Measurements from ENCODE around the gene TIMM17A. TPM values are rescaled to one million over a fixed set of nuclear protein-coding genes. Genes with fewer than 3 reads are reported as not detected.

The TIMM17A gene
- total and polyA plus RNA-seq, 10 donors = 20.8 to 38.3 (median 29.6) TPM

- WGBS, 5 donors = 69 to 82% (median 81%) methylated on average over 4 of the region's 4 CpGs
- Histone ChIP-seq H3K9me3 (no peaks in the 10 kb centered on the region), H3K4me1 (peaks cover 0 to 9% (median 0%) of the 10 kb centered on the region in 6 donors), H3K27me3 (replicated peaks in 1 of 7) (peaks cover 0 to 4% (median 0%) of the 10 kb centered on the region in 7 donors), H3K36me3 (no peaks in the 10 kb centered on the region), H3K27ac (no peak overlapping the region), H3K4me3 (no peak overlapping the region)
- TF ChIP-seq CTCF (IDR thresholded peaks at IDR 0.05 in 8 of 11, conservative IDR thresholded peaks at IDR 0.05 in 3 of 11) = no peak
- no peak for TF ChIP-seq POLR2AphosphoS5 (IDR thresholded peaks at IDR 0.05)
- TF ChIP-seq POLR2A (IDR thresholded peaks at IDR 0.05) = no peak
- DNase-seq = no peak
- intact Hi-C loops (cut with DNase I; ENCODE audit: low total_unique reads) = no loop called here
Observed at GRCh38 chr1:201911826-201912571, 43.3 kb upstream of the TIMM17A start.

GRCh38 chr1:201912832-201913231 is 42.5 kb upstream of the TIMM17A start:
- WGBS, 5 donors = 63 to 85% (median 80%) methylated on average over 5 of the region's 5 CpGs
- H3K27ac ChIP-seq = peak overlapping the region in 1 of 8 donors; percentile 22
- peaks cover 0 to 4% (median 0%) of the 10 kb centered on the region in 7 donors for H3K27me3 ChIP-seq (replicated peaks in 1 of 7)
- H3K4me3 ChIP-seq = no peak overlapping the region
- no peak for DNase-seq
- H3K4me1 ChIP-seq = peaks cover 0 to 12% (median 1%) of the 10 kb centered on the region in 6 donors
- intact Hi-C loops (cut with DNase I; ENCODE audit: low total_unique reads) = no loop called here
- TF ChIP-seq POLR2AphosphoS5 (IDR thresholded peaks at IDR 0.05) (peak in 1 of 3 donors; percentile 22), CTCF (IDR thresholded peaks at IDR 0.05 in 8 of 11, conservative IDR thresholded peaks at IDR 0.05 in 3 of 11) (no peak)
- no peaks in the 10 kb centered on the region for H3K36me3 ChIP-seq
- H3K9me3 ChIP-seq = no peaks in the 10 kb centered on the region

GRCh38 chr1:201914456-201915235 is 40.7 kb upstream of the TIMM17A start:
- no peaks in the 10 kb centered on the region for H3K36me3 ChIP-seq
- peaks cover 0 to 12% (median 1%) of the 10 kb centered on the region in 6 donors for H3K4me1 ChIP-seq
- H3K27me3 ChIP-seq (replicated peaks in 1 of 7) = peaks cover 0 to 4% (median 0%) of the 10 kb centered on the region in 7 donors
- intact Hi-C loops (cut with DNase I; ENCODE audit: low total_unique reads) = no loop called here
- TF ChIP-seq POLR2AphosphoS5 (IDR thresholded peaks at IDR 0.05) (no peak), CTCF (IDR thresholded peaks at IDR 0.05 in 8 of 11, conservative IDR thresholded peaks at IDR 0.05 in 3 of 11) (no peak), POLR2A (IDR thresholded peaks at IDR 0.05) (no peak)
- H3K27ac ChIP-seq = no peak overlapping the region
- no peak overlapping the region for H3K4me3 ChIP-seq
- no peaks in the 10 kb centered on the region for H3K9me3 ChIP-seq
- no peak for DNase-seq
- WGBS, 5 donors = 77 to 87% (median 79%) methylated on average over 13 to 14 of the region's 14 CpGs

Measured in spleen (tissue), 11 donors.